ENCODE data around the gene FLVCR2. TPM values are rescaled to one million over a fixed set of nuclear protein-coding genes. Genes with fewer than 3 reads are reported as not detected.
A peak's percentile ranks its signal among the peaks of the same experiment; 100 is the strongest.

Gene FLVCR2
- total and polyA plus RNA-seq, 2 of the 13 experiments (the other 11 are each of a cell fraction or from before 2014, with no cell fraction given) = 9.9 to 10.5 TPM

GRCh38 chr14:75643985-75644384 lies 65.6 kb downstream of the FLVCR2 start (continued):
- no peak for TF ChIP-seq NPAS2 (CRISPR knock-in tag; IDR thresholded peaks at IDR 0.05; ENCODE audit: borderline replicate concordance)
- TF ChIP-seq ZNF407 (CRISPR knock-in tag; IDR thresholded peaks at IDR 0.05; ENCODE audit: not compliant biosample characterization) = no peak
- no peak for TF ChIP-seq HBP1 (CRISPR knock-in tag; IDR thresholded peaks at IDR 0.05; ENCODE audit: low read depth)
- no peak for TF ChIP-seq CBX5 (CRISPR knock-in tag; IDR thresholded peaks at IDR 0.05; ENCODE audit: borderline replicate concordance)
- no peak; the same call in 1 of the 2 replicates for TF ChIP-seq HMG20A (CRISPR knock-in tag; IDR thresholded peaks at IDR 0.05; ENCODE audit: borderline replicate concordance)
- TF ChIP-seq ZNF563 (CRISPR knock-in tag; IDR thresholded peaks at IDR 0.05) = no peak
- no peak for TF ChIP-seq MIER2 (CRISPR knock-in tag; IDR thresholded peaks at IDR 0.05)
- no peak for TF ChIP-seq ZNF343 (CRISPR knock-in tag; IDR thresholded peaks at IDR 0.05)
- no peak for TF ChIP-seq ZZZ3 (CRISPR knock-in tag; IDR thresholded peaks at IDR 0.05; ENCODE audit: borderline replicate concordance)
- TF ChIP-seq YY1 (IDR thresholded peaks at IDR 0.05; ENCODE audit: insufficient read depth, insufficient replicate concordance, low read depth, low read length) = no peak
- peak; percentile 36; the same call in 1 of the 2 replicates for TF ChIP-seq CREM (IDR thresholded peaks at IDR 0.05)
- TF ChIP-seq CREM (CRISPR knock-in tag; IDR thresholded peaks at IDR 0.05) = no peak
- no peak for TF ChIP-seq ZNF256 (CRISPR knock-in tag; conservative IDR thresholded peaks at IDR 0.05)
- no peak for TF ChIP-seq KLF16 (CRISPR knock-in tag; IDR thresholded peaks at IDR 0.05)
- TF ChIP-seq TSC22D2 (CRISPR knock-in tag; IDR thresholded peaks at IDR 0.05; ENCODE audit: borderline replicate concordance) = no peak
- TF ChIP-seq TAF15 (IDR thresholded peaks at IDR 0.05; ENCODE audit: low read depth, low read length, poor library complexity, severe bottlenecking) = no peak
- no peak for TF ChIP-seq TBX2 (CRISPR knock-in tag; IDR thresholded peaks at IDR 0.05; ENCODE audit: borderline replicate concordance)
- no peak for TF ChIP-seq THYN1 (CRISPR knock-in tag; IDR thresholded peaks at IDR 0.05; ENCODE audit: borderline replicate concordance, low read depth)
- peak; percentile 53; the same call in 1 of the 2 replicates for TF ChIP-seq FOXJ3 (CRISPR knock-in tag; IDR thresholded peaks at IDR 0.05; ENCODE audit: borderline replicate concordance)
- TF ChIP-seq ERF (CRISPR knock-in tag; IDR thresholded peaks at IDR 0.05) = no peak
- no peak for TF ChIP-seq ZNF282 (IDR thresholded peaks at IDR 0.05; ENCODE audit: partially characterized antibody)
- no peak for TF ChIP-seq JARID2 (CRISPR knock-in tag; IDR thresholded peaks at IDR 0.05; ENCODE audit: insufficient replicate concordance)
- no peak for TF ChIP-seq ZFP37 (CRISPR knock-in tag; IDR thresholded peaks at IDR 0.05; ENCODE audit: borderline replicate concordance)

Measured in HepG2 (cell line).